ENCODE results near the gene AP3B1. TPM values are rescaled to one million over a fixed set of nuclear protein-coding genes. Genes with fewer than 3 reads are reported as not detected.

Gene AP3B1
- polyA plus RNA-seq, 3 donors, result 20.3 to 39.8 (median 24.9) TPM

- peaks cover 0 to 2% of the 10 kb centered on the region in 2 donors for H3K36me3 ChIP-seq (replicated peaks in 1 of 2; ENCODE audit: control insufficient read depth in 1 of 2, insufficient read depth in 2 of 2, low read length in 2 of 2)
- H3K9ac ChIP-seq (ENCODE audit: insufficient read depth, low read length, poor library complexity, severe bottlenecking), result no peak overlapping the region
- intact Hi-C loops (cut with micrococcal nuclease), result no loop called here
- no peak overlapping the region for H2AFZ ChIP-seq (ENCODE audit: insufficient read depth, low read depth, low read length, poor library complexity, severe bottlenecking)
- H3K79me2 ChIP-seq (ENCODE audit: insufficient read depth, low read length), result peaks cover 99% of the 10 kb centered on the region
- no CpG with 5 or more reads among the region's 1 CpG for WGBS (ENCODE audit: insufficient coverage)
- TF ChIP-seq, protein P1, sequence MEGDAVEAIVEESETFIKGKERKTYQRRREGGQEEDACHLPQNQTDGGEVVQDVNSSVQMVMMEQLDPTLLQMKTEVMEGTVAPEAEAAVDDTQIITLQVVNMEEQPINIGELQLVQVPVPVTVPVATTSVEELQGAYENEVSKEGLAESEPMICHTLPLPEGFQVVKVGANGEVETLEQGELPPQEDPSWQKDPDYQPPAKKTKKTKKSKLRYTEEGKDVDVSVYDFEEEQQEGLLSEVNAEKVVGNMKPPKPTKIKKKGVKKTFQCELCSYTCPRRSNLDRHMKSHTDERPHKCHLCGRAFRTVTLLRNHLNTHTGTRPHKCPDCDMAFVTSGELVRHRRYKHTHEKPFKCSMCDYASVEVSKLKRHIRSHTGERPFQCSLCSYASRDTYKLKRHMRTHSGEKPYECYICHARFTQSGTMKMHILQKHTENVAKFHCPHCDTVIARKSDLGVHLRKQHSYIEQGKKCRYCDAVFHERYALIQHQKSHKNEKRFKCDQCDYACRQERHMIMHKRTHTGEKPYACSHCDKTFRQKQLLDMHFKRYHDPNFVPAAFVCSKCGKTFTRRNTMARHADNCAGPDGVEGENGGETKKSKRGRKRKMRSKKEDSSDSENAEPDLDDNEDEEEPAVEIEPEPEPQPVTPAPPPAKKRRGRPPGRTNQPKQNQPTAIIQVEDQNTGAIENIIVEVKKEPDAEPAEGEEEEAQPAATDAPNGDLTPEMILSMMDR (IDR thresholded peaks at IDR 0.05), result no peak
- peaks cover 26% of the 10 kb centered on the region for H3K4me1 Mint-ChIP-seq
- H3K4me1 ChIP-seq (ENCODE audit: control insufficient read depth in 1 of 2, insufficient read depth in 2 of 2, low read length in 2 of 2), result peaks cover 0 to 21% of the 10 kb centered on the region in 2 donors
- H3K4me3 Mint-ChIP-seq, result no peak overlapping the region
- no peak for DNase-seq
- peak overlapping the region in 1 of 7 donors; percentile 8 for H3K27ac Mint-ChIP-seq
- H4K20me1 ChIP-seq (ENCODE audit: insufficient read depth, low read length), result peaks cover 82% of the 10 kb centered on the region
- H3K27ac ChIP-seq (ENCODE audit: low read depth in 1 of 2, low read length in 2 of 2), result no peak overlapping the region
- no peaks in the 10 kb centered on the region for H3K27me3 ChIP-seq (ENCODE audit: control insufficient read depth in 2 of 2, insufficient read depth in 2 of 2, low read length in 2 of 2)
- H3K4me2 ChIP-seq (replicated peaks; ENCODE audit: extremely low read depth, low read length, poor library complexity, severe bottlenecking), result no peak overlapping the region
- H3K9me3 Mint-ChIP-seq, result peaks cover 0 to 9% (median 2%) of the 10 kb centered on the region in 7 donors
- no peak overlapping the region for H3K4me3 ChIP-seq (replicated peaks in 1 of 3; ENCODE audit: low read depth in 2 of 3, low read length in 3 of 3)
- H3K9me3 ChIP-seq (replicated peaks in 1 of 2; ENCODE audit: control insufficient read depth in 1 of 2, insufficient read depth in 1 of 2, low read length in 2 of 2), result no peaks in the 10 kb centered on the region
- H3K36me3 Mint-ChIP-seq, result peaks cover 12 to 20% of the 10 kb centered on the region in 2 donors
- peaks cover 0 to 3% (median 0%) of the 10 kb centered on the region in 3 donors for H3K27me3 Mint-ChIP-seq (ENCODE audit: low read depth in 3 of 3)
These were observed 10.7 kb downstream of the AP3B1 start for GRCh38 chr5:78283802-78284201.

GRCh38 chr5:78283105-78283504 lies 11.4 kb downstream of the AP3B1 start:
- Histone ChIP-seq H2AFZ (ENCODE audit: insufficient read depth, low read depth, low read length, poor library complexity, severe bottlenecking) (no peak overlapping the region), H3K4me2 (replicated peaks; ENCODE audit: extremely low read depth, low read length, poor library complexity, severe bottlenecking) (no peak overlapping the region), H3K79me2 (ENCODE audit: insufficient read depth, low read length) (peaks cover 99% of the 10 kb centered on the region), H3K27me3 (ENCODE audit: control insufficient read depth in 2 of 2, insufficient read depth in 2 of 2, low read length in 2 of 2) (no peaks in the 10 kb centered on the region), H3K9me3 (replicated peaks in 1 of 2; ENCODE audit: control insufficient read depth in 1 of 2, insufficient read depth in 1 of 2, low read length in 2 of 2) (no peaks in the 10 kb centered on the region), H3K4me1 (ENCODE audit: control insufficient read depth in 1 of 2, insufficient read depth in 2 of 2, low read length in 2 of 2) (peaks cover 0 to 18% of the 10 kb centered on the region in 2 donors), H3K36me3 (replicated peaks in 1 of 2; ENCODE audit: control insufficient read depth in 1 of 2, insufficient read depth in 2 of 2, low read length in 2 of 2) (peaks cover 0 to 2% of the 10 kb centered on the region in 2 donors), H4K20me1 (ENCODE audit: insufficient read depth, low read length) (peaks cover 82% of the 10 kb centered on the region), H3K27ac (ENCODE audit: low read depth in 1 of 2, low read length in 2 of 2) (no peak overlapping the region), H3K4me3 (replicated peaks in 1 of 3; ENCODE audit: low read depth in 2 of 3, low read length in 3 of 3) (no peak overlapping the region), H3K9ac (ENCODE audit: insufficient read depth, low read length, poor library complexity, severe bottlenecking) (no peak overlapping the region)
- Mint-ChIP-seq H3K4me1 (peaks cover 24% of the 10 kb centered on the region), H3K4me3 (no peak overlapping the region), H3K36me3 (peaks cover 12 to 23% of the 10 kb centered on the region in 2 donors), H3K27ac (no peak overlapping the region), H3K27me3 (ENCODE audit: low read depth in 3 of 3) (peaks cover 0 to 3% (median 0%) of the 10 kb centered on the region in 3 donors), H3K9me3 (peaks cover 0 to 9% (median 2%) of the 10 kb centered on the region in 7 donors)
- TF ChIP-seq, protein P1 (IDR thresholded peaks at IDR 0.05), result no peak
- no peak for DNase-seq
- intact Hi-C loops (cut with micrococcal nuclease), result no loop called here
- no CpG with 5 or more reads among the region's 4 CpGs for WGBS (ENCODE audit: insufficient coverage)
